Natural killer cell (primary cell): ENCODE results near the gene FLG2. TPM values are rescaled to one million over a fixed set of nuclear protein-coding genes. Genes with fewer than 3 reads are reported as not detected.

Experiments used
- ATAC-seq, 3 donors: fragments of 150-1000 bp in 2 of 3; fragments of 200-7000 bp in 1 of 3; cut with Tn5 transposase; 1 replicate in 1 of 3; 2 replicates in 2 of 3; pipeline ENCODE4 v1.10.0; 2021; ENCODE audit warnings: mild to moderate bottlenecking in 2 of 3, moderate library complexity in 2 of 3
- DNase-seq, 2 donors: peaks; one replicate each; pipeline versions ENCODE4 v3.0.0 to v3.0.0-alpha.2; 2013 to 2021; ENCODE audit warnings: mixed read lengths in 1 of 2
- H3K27ac ChIP-seq: one replicate; pipeline ENCODE4 v1.5.1; 2013; ENCODE audit warnings: mild to moderate bottlenecking, low read length
- H3K27me3 ChIP-seq: one replicate; pipeline ENCODE4 v1.6.1; 2013; ENCODE audit warnings: low read length; ENCODE audit not compliant: control insufficient read depth, insufficient read depth
- H3K36me3 ChIP-seq: one replicate; pipeline ENCODE4 v1.6.1; 2013; ENCODE audit warnings: low read length; ENCODE audit not compliant: control insufficient read depth, insufficient read depth
- H3K4me1 ChIP-seq: one replicate; pipeline ENCODE4 v1.6.1; 2013; ENCODE audit warnings: low read length; ENCODE audit not compliant: control insufficient read depth, insufficient read depth
- H3K4me3 ChIP-seq: one replicate; pipeline ENCODE4 v1.5.1; 2013; ENCODE audit warnings: low read length
- H3K9me3 ChIP-seq: one replicate; pipeline ENCODE4 v1.6.1; 2013; ENCODE audit warnings: low read length; ENCODE audit not compliant: control insufficient read depth, insufficient read depth
- H3K27ac Mint-ChIP-seq, 2 donors: one replicate each; pipeline ENCODE4 v1.8.0; 2022; ENCODE audit warnings: mild to moderate bottlenecking in 2 of 2, mixed read lengths in 2 of 2, moderate library complexity in 1 of 2
- H3K27me3 Mint-ChIP-seq, 2 donors: one replicate each; pipeline ENCODE4 v1.8.0; 2022; ENCODE audit warnings: low read depth in 2 of 2, mixed read lengths in 2 of 2
- H3K36me3 Mint-ChIP-seq: one replicate; pipeline ENCODE4 v1.8.0; 2022; ENCODE audit warnings: mixed read lengths
- H3K4me1 Mint-ChIP-seq, 2 donors: one replicate each; pipeline ENCODE4 v1.8.0; 2022; ENCODE audit warnings: mixed read lengths in 2 of 2
- H3K4me3 Mint-ChIP-seq: one replicate; pipeline ENCODE4 v1.8.0; 2022; ENCODE audit warnings: mild to moderate bottlenecking, moderate library complexity, mixed read lengths
- H3K9me3 Mint-ChIP-seq, 2 donors: one replicate each; pipeline ENCODE4 v1.8.0; 2022; ENCODE audit warnings: mixed read lengths in 2 of 2
- WGBS: methylation state at CpG from one replicate; pipeline ENCODE4 v1.1.7; 2013; ENCODE audit warnings: missing lambda C conversion rate; ENCODE audit not compliant: insufficient coverage; 5-methylcytosine and 5-hydroxymethylcytosine counted together
- intact Hi-C: fragments of 100-400 bp; cut with micrococcal nuclease; formaldehyde crosslinking; loops from one replicate; pipeline ENCODE4 v1.14.2; 2022
- total RNA-seq, 4 donors: library from RNA; stranded (reverse); fragments of 120-200 nt in 1 of 4; gene quantifications; one replicate each; pipeline versions ENCODE4 v1.2.3 to v1.2.4, GENCODE V29; 2013 to 2022
- TF ChIP-seq, protein P1 (sequence below): fragments of 200-600 bp; IDR thresholded peaks from one replicate; pipeline ENCODE4 v1.8.0; 2022; ENCODE audit warnings: antibody characterized with exemption

FLG2 gene
- total RNA-seq, 3 donors from 2014 or later (not counting 1 experiment from before 2014, with no cell fraction given): not detected

DNA sequence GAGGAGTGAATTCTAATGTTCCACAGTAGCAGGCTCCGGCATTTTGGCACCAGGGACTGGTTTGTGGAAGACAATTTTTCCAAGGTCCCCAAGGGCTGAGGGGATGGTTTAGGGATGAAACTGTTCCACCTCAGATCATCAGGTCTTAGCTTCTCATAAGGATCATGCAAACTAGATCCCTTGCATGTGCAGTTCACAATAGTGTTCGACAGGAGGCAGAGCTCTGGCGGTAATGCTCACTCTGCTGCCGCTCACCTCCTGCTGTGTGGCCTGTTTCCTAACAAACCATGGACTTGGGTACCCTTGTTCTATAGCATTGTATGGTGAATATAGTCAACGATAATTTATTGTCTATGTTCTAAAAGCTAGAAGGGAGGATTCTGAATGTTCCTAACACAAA lies 37.7 kb upstream of the FLG2 start:
- H3K27me3 Mint-ChIP-seq: peaks cover 9 to 36% of the 10 kb centered on the region in 2 donors
- no peaks in the 10 kb centered on the region for H3K9me3 ChIP-seq
- no peaks in the 10 kb centered on the region for H3K36me3 Mint-ChIP-seq
- no peaks in the 10 kb centered on the region for H3K9me3 Mint-ChIP-seq
- no peak overlapping the region for H3K27ac ChIP-seq
- ATAC-seq (no peak), DNase-seq (no peak)
- no peak overlapping the region for H3K4me3 ChIP-seq
- no peak overlapping the region for H3K4me3 Mint-ChIP-seq
- TF ChIP-seq, protein P1, sequence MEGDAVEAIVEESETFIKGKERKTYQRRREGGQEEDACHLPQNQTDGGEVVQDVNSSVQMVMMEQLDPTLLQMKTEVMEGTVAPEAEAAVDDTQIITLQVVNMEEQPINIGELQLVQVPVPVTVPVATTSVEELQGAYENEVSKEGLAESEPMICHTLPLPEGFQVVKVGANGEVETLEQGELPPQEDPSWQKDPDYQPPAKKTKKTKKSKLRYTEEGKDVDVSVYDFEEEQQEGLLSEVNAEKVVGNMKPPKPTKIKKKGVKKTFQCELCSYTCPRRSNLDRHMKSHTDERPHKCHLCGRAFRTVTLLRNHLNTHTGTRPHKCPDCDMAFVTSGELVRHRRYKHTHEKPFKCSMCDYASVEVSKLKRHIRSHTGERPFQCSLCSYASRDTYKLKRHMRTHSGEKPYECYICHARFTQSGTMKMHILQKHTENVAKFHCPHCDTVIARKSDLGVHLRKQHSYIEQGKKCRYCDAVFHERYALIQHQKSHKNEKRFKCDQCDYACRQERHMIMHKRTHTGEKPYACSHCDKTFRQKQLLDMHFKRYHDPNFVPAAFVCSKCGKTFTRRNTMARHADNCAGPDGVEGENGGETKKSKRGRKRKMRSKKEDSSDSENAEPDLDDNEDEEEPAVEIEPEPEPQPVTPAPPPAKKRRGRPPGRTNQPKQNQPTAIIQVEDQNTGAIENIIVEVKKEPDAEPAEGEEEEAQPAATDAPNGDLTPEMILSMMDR: no peak
- no peaks in the 10 kb centered on the region for H3K4me1 ChIP-seq
- no peaks in the 10 kb centered on the region for H3K4me1 Mint-ChIP-seq
- H3K27ac Mint-ChIP-seq: no peak overlapping the region
- 79% methylated on average over 4 of the region's 5 CpGs for WGBS
- no peaks in the 10 kb centered on the region for H3K36me3 ChIP-seq
- no peaks in the 10 kb centered on the region for H3K27me3 ChIP-seq
- intact Hi-C loops: no loop called here

DNA sequence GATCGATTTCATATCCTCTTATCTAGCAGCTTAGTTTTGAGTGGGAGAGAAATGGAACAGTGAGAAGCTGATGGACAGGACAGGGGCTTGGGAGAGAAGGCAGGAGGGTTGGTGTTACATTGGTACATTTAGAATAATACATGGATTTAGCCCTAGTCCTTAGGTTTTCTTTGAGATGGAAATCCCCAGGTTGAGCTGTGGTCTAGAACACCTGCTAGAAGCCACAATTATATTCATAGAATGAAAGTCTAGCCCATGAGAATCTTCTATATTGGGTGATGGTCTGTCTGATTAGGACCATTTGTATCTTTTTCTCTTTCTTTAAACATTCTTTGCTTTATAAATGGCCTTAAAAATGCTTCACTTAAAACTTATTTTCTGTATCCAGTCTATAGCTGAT lies 34.3 kb upstream of the FLG2 start:
- no peaks in the 10 kb centered on the region for H3K27me3 ChIP-seq
- H3K9me3 Mint-ChIP-seq: no peaks in the 10 kb centered on the region
- DNase-seq: peak in 1 of 2 donors; percentile 4
- H3K4me3 ChIP-seq: no peak overlapping the region
- no peak for ATAC-seq
- no peak overlapping the region for H3K27ac ChIP-seq
- no peak overlapping the region for H3K27ac Mint-ChIP-seq
- no peaks in the 10 kb centered on the region for H3K36me3 ChIP-seq
- WGBS: 56% methylated on average over 1 of the region's 1 CpG
- peaks cover 23 to 51% of the 10 kb centered on the region in 2 donors for H3K27me3 Mint-ChIP-seq
- no peak overlapping the region for H3K4me3 Mint-ChIP-seq
- H3K36me3 Mint-ChIP-seq: no peaks in the 10 kb centered on the region
- H3K4me1 Mint-ChIP-seq: no peaks in the 10 kb centered on the region
- intact Hi-C loops: no loop called here
- TF ChIP-seq, protein P1: no peak
- no peaks in the 10 kb centered on the region for H3K4me1 ChIP-seq
- H3K9me3 ChIP-seq: no peaks in the 10 kb centered on the region

- H3K36me3 Mint-ChIP-seq: no peaks in the 10 kb centered on the region
- peaks cover 30 to 61% of the 10 kb centered on the region in 2 donors for H3K27me3 Mint-ChIP-seq
- Histone ChIP-seq H3K4me3 (no peak overlapping the region), H3K27me3 (no peaks in the 10 kb centered on the region), H3K4me1 (no peaks in the 10 kb centered on the region), H3K27ac (no peak overlapping the region), H3K9me3 (no peaks in the 10 kb centered on the region), H3K36me3 (no peaks in the 10 kb centered on the region)
- ATAC-seq (no peak), DNase-seq (peak in 1 of 2 donors; percentile 66)
- intact Hi-C loops: no loop called here
- no peak overlapping the region for H3K4me3 Mint-ChIP-seq
- H3K9me3 Mint-ChIP-seq: no peaks in the 10 kb centered on the region
- H3K27ac Mint-ChIP-seq: no peak overlapping the region
- TF ChIP-seq, protein P1: no peak
- H3K4me1 Mint-ChIP-seq: no peaks in the 10 kb centered on the region
- WGBS: 0% methylated on average over 1 of the region's 2 CpGs
These were observed 33.1 kb upstream of the FLG2 start for GRCh38 chr1:152392909-152393308.

DNA sequence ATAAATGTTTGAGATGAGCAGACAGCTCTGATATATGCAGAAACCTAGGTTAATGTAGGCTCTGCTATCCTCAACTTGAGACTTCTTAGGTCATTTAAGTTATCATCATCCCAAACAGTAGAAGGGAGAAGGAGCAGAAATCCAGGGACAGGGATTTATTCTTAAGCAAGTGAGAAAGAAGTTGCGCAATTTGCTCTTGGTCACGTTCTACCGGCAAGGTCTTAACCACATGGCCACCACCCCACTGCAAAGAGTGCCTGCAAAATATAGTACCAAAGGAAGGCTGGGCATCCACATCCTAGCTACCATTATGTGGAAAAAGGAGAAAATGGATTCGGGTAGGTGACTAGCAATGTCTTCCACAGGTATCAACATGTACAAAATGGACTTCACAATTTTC lies 29.1 kb upstream of the FLG2 start:
- H3K27ac Mint-ChIP-seq: no peak overlapping the region
- H3K9me3 Mint-ChIP-seq: peaks cover 0 to 2% of the 10 kb centered on the region in 2 donors
- H3K27ac ChIP-seq: no peak overlapping the region
- WGBS: 83% methylated on average over 1 of the region's 4 CpGs
- intact Hi-C loops: no loop called here
- no peak overlapping the region for H3K4me3 Mint-ChIP-seq
- H3K36me3 ChIP-seq: no peaks in the 10 kb centered on the region
- no peak overlapping the region for H3K4me3 ChIP-seq
- H3K4me1 ChIP-seq: no peaks in the 10 kb centered on the region
- H3K27me3 ChIP-seq: peaks cover 3% of the 10 kb centered on the region
- no peaks in the 10 kb centered on the region for H3K4me1 Mint-ChIP-seq
- DNase-seq (no peak), ATAC-seq (no peak)
- H3K36me3 Mint-ChIP-seq: no peaks in the 10 kb centered on the region
- H3K9me3 ChIP-seq: no peaks in the 10 kb centered on the region
- TF ChIP-seq, protein P1: no peak
- H3K27me3 Mint-ChIP-seq: peaks cover 33 to 55% of the 10 kb centered on the region in 2 donors
